Omental fat pad (tissue), 4 donors: Measurements from ENCODE around the gene MGAT4B. TPM values are rescaled to one million over a fixed set of nuclear protein-coding genes. Genes with fewer than 3 reads are reported as not detected.

Experiments
- ATAC-seq: fragments of 150-250 bp; one replicate; pipeline ENCODE4 v1.9.1; 2016; ENCODE audit warnings: mild to moderate bottlenecking, moderate library complexity; ENCODE audit not compliant: low FRiP score
- DNase-seq: peaks from one replicate; pipeline ENCODE4 v3.0.0-alpha.2; 2019; ENCODE audit warnings: low spot score
- CTCF ChIP-seq, 3 donors: fragments of 450-650 bp; IDR thresholded peaks; one replicate each; pipeline ENCODE4 v1.5.1; 2016 to 2017; ENCODE audit warnings: antibody characterized with exemption in 3 of 3, mild to moderate bottlenecking in 3 of 3, moderate library complexity in 2 of 3
- total RNA-seq, 4 donors: library from RNA; depleted of rRNA; stranded (reverse); fragments of >200 nt; gene quantifications; one replicate each; pipeline ENCODE4 v1.1.0, GENCODE V29; 2016

Gene MGAT4B
- total RNA-seq, 4 donors from 2014 or later = 67.6 to 90.1 (median 73.9) TPM

- DNase-seq (no peak), ATAC-seq (no peak)
- no peak for TF ChIP-seq CTCF (IDR thresholded peaks at IDR 0.05)
Observed at GRCh38 chr5:179783128-179783527, 23.5 kb downstream of the MGAT4B start.

- no peak for ATAC-seq
Observed at GRCh38 chr5:179781846-179782245, 24.8 kb downstream of the MGAT4B start.

GRCh38 chr5:179780362-179780761 is 26.3 kb downstream of the MGAT4B start:
- ATAC-seq (no peak), DNase-seq (no peak)
- no peak for TF ChIP-seq CTCF (IDR thresholded peaks at IDR 0.05)

More at GRCh38 chr5:179781846-179782245, 24.8 kb downstream of the MGAT4B start:
- no peak for DNase-seq
- no peak for TF ChIP-seq CTCF (IDR thresholded peaks at IDR 0.05)

GRCh38 chr5:179779826-179780225 is 26.8 kb downstream of the MGAT4B start:
- DNase-seq (no peak), ATAC-seq (no peak)
- no peak for TF ChIP-seq CTCF (IDR thresholded peaks at IDR 0.05)

GRCh38 chr5:179778591-179778990 is 28.1 kb downstream of the MGAT4B start:
- DNase-seq = no peak
- ATAC-seq = no peak

GRCh38 chr5:179777909-179778308 is 28.8 kb downstream of the MGAT4B start:
- TF ChIP-seq CTCF (IDR thresholded peaks at IDR 0.05) = no peak
- ATAC-seq (no peak), DNase-seq (no peak)

More at GRCh38 chr5:179778591-179778990, 28.1 kb downstream of the MGAT4B start:
- no peak for TF ChIP-seq CTCF (IDR thresholded peaks at IDR 0.05)

GRCh38 chr5:179777456-179777855 is 29.2 kb downstream of the MGAT4B start:
- no peak for DNase-seq
- ATAC-seq = no peak
- TF ChIP-seq CTCF (IDR thresholded peaks at IDR 0.05) = no peak
